HG03460 (cell line): ENCODE data around the gene NUP214.
"Not testable (repeated sequence)": the region's sequence is repeated elsewhere in the genome, so short reads cannot be mapped to it uniquely, and the experiment has no call there.

Experiments used
- ATAC-seq: cut with Tn5 transposase; IDR thresholded peaks from one replicate; pipeline ENCODE4 v1.9.1; 2021; ENCODE audit not compliant: unreplicated experiment

Gene NUP214

DNA sequence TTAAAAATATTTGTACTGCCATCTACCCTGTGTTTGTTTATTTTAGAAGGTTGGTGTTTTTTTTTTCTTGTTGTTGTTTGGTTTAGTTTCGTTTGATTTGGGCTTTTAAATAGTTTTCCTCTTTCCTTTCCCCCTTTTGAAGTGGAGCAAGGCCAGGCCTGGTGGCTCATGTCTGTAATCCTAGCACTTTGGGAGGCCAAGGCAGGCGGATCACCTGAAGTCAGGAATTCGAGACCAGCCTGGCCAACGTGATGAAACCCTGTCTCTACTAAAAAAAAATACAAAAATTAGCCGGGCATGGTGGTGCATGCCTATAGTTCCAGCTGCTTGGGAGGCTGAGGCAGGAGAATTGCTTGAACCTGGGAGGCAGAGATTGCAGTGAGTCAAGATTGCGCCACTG, 65.6 kb downstream of the NUP214 start:
- ATAC-seq, result not testable (repeated sequence)

GRCh38 chr9:131191857-131192256, 66.5 kb downstream of the NUP214 start:
- ATAC-seq, result no peak

DNA sequence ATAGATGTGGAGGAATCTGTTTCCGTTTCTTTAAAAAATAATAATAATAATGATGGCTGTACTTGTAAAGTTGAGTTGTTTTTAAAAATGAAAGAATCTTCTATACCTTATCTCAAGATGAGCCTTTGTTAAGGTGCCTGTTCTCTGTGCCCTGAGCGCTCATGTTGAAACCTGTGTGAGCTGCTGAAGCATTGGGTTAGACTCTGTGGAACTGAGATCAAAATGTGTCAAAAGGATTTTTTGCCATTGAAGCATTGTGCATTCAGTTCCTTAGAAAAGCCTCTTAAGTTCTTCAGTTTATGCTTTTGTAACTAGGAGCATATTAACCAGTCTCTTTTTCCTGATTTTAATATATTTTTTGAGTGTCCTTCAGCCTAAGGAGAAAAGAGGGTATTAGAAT, 67.7 kb downstream of the NUP214 start:
- no peak for ATAC-seq

DNA sequence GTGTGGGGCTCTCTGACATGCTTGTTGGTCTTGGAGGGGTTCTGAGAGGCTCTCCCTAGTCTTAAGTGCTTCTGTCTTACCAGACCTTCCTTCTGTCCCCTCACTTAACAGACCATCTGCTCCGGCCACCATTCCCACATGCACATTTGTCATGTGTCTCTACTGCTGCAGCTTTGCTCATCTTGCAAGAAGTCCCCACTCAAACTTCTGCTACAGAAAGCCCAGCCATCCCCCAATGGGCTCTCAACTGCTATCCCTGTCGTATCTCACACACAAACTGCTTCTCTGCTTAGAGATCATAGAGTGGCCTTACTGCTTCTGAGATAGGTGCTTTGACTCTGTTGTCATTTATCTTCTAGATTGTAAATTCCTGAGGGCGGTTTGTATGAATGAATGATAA, 69.4 kb downstream of the NUP214 start:
- ATAC-seq, result no peak

DNA sequence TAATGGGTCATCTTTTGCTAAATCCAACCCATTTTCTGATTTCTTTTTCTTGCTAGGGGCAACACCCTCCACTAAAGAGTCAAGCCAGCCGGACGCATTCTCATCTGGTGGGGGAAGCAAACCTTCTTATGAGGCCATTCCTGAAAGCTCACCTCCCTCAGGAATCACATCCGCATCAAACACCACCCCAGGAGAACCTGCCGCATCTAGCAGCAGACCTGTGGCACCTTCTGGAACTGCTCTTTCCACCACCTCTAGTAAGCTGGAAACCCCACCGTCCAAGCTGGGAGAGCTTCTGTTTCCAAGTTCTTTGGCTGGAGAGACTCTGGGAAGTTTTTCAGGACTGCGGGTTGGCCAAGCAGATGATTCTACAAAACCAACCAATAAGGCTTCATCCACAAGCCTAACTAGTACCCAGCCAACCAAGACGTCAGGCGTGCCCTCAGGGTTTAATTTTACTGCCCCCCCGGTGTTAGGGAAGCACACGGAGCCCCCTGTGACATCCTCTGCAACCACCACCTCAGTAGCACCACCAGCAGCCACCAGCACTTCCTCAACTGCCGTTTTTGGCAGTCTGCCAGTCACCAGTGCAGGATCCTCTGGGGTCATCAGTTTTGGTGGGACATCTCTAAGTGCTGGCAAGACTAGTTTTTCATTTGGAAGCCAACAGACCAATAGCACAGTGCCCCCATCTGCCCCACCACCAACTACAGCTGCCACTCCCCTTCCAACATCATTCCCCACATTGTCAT, 72.0 kb downstream of the NUP214 start:
- no peak for ATAC-seq

- ATAC-seq, result no peak
Measured at GRCh38 chr9:131198041-131198715, 72.8 kb downstream of the NUP214 start.

GRCh38 chr9:131201856-131202255, 76.5 kb downstream of the NUP214 start:
- no peak for ATAC-seq

DNA sequence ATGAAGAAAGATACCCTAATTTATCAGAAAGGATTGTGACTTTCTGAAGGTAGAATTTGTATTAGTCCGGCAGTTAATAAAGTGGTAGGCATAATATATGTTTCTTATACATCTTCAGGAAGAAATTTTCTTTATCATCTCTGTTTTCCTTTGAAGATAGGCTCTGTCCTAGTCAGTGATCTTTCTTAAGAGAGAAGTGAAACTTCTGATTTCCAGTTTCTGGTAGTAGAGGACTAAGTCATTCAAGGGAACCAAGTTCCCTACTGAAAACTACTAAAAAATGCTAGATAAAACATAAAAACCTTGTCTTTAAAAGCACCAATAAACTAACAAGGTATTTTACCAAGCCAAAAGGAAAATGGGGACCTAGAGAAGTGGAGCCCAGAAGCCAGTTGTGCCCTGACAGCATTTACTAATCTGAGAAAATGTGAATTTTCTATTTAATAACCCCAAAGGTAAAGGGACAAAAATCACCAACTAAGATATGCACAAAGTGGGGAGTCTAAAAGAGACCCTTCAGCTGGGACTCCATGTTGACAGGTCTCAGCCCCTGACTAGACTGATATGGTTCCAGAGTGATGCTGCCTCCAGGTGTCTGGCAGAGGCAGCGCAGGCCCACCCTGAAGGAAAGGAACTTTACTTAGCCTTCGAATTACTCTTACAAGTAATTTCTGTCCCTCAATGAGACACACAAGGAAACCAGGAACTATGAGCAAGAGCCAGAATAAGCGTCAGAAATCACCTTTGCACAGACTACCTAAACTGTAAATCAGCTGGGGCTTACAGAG, 78.2 kb downstream of the NUP214 start:
- no peak for ATAC-seq

- no peak for ATAC-seq
Measured at GRCh38 chr9:131204285-131204684, 78.9 kb downstream of the NUP214 start.

- no peak for ATAC-seq
Measured at GRCh38 chr9:131206495-131206894, 81.1 kb downstream of the NUP214 start.

DNA sequence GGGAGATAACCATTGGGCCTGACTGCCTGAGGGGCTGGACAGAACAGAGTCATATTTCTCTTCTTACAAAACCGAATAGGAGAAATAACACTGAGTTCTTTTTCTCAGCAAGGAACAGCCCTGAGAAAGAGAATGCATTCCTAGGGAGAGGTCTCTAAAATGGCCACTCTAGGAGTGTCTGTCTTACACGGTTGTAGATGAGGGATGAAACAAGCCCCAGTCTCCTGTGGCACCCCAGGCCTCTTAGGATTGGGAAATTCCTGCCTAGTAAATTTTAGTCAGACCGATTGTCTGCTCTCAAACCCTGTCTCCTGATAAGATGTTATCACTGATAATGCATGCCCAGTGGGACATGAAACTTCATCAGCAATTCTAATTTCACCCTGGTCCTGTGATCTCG, 86.5 kb downstream of the NUP214 start:
- ATAC-seq, result not testable (repeated sequence)

GRCh38 chr9:131214286-131214856, 89.0 kb downstream of the NUP214 start:
- ATAC-seq, result no peak

DNA sequence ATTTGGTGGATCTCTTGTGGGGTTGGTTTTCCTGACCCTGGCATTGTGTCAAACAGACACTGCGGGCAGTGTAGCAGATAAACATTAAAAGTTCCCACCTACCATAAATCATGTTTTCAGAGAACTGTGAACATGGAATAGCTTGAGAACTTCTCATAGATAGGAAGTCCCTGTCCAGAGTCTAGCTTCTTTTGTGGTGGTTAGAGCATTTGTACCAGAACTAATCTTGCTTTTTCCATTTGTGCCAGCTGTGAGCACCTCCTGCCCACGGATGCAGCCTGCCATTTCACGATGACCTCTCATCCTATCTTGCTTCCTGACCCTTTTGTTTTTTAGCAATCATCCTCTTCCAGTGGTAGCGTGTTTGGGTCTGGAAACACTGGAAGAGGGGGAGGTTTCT, 89.5 kb downstream of the NUP214 start:
- no peak for ATAC-seq

GRCh38 chr9:131216806-131217205, 91.4 kb downstream of the NUP214 start:
- ATAC-seq, result no peak

DNA sequence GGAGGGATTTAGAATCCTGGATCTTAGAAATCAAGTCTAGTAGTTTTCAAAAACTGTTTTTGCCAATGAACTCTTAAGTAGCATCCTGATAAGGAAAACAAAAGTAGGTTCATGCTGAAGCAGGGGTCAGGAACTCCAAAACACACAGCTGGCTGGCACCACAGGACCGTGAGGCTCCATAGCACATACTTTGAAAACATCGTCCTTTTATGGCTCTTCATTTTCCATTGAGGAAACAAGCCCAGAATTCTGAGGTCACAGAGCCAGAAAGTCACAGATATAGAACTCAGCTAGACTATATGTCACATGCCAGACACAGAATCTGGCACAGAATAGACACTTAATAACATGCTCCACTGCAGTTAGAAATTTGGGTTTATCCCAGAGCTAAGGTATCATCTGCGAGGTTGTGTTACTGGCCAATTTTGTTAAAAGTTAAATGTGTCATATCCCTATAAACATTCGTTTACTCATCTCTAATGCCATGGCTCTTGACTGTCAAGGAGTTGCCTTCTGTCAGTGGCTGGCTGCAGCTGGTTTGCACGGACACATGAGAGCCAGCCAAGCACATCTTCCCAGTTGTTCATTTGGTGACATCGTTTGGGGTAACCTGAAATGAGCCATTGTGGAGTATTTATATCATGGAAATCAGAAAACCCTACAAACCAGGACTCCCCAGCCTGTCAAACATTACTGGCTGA, 92.1 kb downstream of the NUP214 start:
- ATAC-seq, result no peak

- ATAC-seq, result no peak
Measured at GRCh38 chr9:131218370-131218769, 93.0 kb downstream of the NUP214 start.

GRCh38 chr9:131220485-131220884, 95.1 kb downstream of the NUP214 start:
- no peak for ATAC-seq

- ATAC-seq, result no peak
Measured at GRCh38 chr9:131222460-131222859, 97.1 kb downstream of the NUP214 start.

DNA sequence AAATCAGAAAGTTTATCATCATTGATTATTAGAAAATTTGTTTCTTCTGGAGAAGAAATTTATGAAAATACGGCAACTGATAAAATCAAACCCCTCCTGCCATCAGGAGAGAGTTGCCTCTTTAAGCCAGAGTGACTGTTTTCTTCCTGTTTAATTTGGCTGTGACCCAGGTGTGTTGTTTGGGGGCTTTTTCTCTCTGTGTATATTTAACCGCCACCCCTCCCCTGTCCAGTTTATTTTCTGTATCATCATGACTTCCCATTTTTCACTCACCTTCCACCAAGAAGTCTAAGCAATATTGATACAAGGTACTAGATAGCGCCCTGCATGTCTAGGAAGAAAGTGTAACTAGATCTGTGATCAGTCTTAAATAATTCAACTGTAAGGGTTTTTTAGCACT, 100.8 kb downstream of the NUP214 start:
- no peak for ATAC-seq

DNA sequence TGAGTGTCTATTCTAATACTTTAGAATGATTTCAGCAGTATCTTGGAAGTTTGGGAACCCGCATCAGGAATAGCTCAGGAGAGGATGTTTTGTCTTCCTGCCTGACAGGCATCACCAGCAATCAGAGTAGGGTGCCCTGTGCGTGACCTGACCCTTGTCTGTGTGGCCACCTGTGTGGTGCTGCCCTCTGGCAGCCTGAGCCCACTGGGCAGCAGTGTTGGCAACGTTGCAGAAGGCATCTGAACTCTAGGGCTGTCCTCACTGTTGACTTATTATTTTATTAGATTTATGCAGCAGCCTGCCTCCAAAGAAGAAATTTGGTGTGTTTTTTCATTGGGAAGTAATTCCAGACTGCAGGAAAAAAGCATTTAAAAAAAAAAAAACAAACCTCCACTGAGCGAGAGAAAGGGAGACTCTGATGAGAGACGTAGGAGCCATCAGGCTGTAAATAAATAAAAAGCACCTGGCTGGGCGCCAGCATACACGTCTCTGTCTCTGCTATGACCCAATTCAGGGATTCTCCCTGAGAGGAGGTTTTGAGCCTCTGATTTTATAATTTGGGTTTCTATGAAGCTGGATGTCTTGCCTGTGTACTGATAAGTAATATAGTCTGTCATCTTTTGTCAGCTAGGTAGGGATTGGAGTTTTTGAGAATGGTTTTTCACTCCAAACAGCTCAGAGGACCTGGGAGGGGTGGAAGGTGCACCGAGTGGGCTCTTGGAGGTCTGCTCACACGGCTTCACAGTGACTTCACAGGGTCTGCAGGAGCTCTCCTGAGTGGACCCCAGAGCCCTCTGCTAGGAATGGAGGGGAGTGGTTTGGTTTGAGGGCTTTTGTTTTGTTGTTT, 101.9 kb downstream of the NUP214 start:
- no peak for ATAC-seq
